ENCODE measurements around the gene SLC12A5.

Gene SLC12A5

GRCh38 chr20:46054606-46055005, 25.6 kb downstream of the SLC12A5 start:
- DNase-seq (ENCODE audit: low read depth), result no peak

- no peak for DNase-seq (ENCODE audit: low read depth)
Measured at GRCh38 chr20:46055269-46055668, 26.3 kb downstream of the SLC12A5 start.

DNA sequence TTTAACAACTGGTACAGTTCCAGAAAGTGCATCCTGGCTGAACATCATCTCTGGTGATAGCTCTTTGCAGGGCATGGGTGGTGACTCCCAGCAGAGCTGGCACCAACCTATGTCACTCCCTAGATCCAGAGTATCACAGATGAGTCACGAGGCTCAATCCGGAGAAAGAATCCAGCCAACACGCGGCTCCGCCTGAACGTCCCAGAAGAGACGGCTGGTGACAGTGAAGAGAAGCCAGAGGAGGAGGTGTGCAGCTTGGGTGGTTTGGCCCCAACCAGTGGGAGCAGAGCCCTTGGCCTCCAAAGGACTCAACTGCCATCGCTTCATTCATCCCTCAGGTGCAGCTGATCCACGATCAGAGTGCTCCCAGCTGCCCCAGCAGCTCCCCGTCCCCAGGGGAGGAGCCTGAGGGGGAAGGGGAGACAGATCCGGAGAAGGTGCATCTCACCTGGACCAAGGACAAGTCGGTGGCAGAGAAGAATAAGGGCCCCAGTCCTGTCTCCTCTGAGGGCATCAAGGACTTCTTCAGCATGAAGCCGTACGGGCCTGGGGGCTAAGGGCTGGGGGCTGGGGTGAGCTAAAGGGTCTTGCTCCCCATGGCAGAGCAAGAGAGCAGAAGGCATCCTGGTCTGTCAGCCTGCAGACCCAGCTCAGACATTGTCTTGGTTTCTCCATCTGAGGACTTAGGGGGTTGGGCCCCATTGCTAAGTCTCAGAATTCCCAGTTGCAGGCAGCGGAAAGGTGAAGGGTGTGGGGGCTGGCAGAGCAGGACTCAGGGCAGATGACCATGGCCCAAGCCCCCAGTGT, 27.2 kb downstream of the SLC12A5 start:
- DNase-seq (ENCODE audit: low read depth), result no peak

- no peak for DNase-seq (ENCODE audit: low read depth)
Measured at GRCh38 chr20:46056970-46057855, 28.2 kb downstream of the SLC12A5 start.

- DNase-seq (ENCODE audit: low read depth), result no peak
Measured at GRCh38 chr20:46057856-46058598, 29.0 kb downstream of the SLC12A5 start.

GRCh38 chr20:46058599-46059281, 29.7 kb downstream of the SLC12A5 start:
- DNase-seq (ENCODE audit: low read depth), result no peak

DNA sequence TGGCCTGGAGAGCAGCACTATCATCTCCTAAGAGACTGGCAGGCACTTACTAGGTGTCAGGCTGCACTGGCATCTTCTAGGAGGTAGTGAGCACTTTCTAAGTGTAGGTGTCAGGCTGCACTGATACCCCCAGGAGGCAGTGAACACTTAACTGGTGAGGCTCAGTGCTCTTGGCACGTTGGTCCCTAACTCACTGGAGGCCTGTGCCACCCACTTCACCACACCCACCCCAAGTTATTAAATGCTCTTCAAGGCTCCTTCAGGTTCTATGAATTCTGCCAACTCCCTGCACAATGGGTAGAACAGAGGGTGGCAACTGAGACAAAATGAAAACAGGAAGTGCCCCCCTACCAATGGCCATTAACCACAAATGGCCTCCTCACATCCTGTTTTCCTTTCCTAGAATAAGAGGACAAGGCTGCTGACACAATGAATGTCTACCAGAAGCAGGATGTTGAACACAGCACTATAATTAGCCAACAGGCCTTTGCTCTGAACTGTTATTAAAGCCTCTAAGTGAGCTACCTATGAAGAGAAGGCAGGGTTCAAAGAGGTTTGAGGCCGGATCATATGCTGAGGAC, 31.4 kb downstream of the SLC12A5 start:
- no peak for DNase-seq (ENCODE audit: low read depth)

DNA sequence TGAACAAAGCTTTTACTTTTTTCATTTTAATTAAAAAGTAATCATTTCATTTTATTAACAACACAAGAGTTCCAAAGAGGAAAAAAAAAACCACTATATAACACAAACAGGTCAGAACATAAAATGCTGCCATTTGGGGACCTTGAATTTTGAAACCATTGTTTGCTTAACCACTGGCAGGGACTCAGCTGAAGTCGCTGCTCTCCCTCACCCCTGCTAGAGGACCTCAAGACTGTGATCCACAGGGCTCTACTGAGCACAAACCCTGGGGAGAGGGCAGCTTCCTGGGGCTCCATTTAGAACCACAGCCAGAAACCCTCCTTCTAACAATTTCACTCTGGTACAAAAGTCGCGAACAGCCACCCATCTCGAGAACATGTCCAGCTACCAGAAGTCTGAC, 32.0 kb downstream of the SLC12A5 start:
- DNase-seq (ENCODE audit: low read depth), result no peak

GRCh38 chr20:46062151-46062550, 33.1 kb downstream of the SLC12A5 start:
- no peak for DNase-seq (ENCODE audit: low read depth)

GRCh38 chr20:46062621-46063020, 33.6 kb downstream of the SLC12A5 start:
- DNase-seq (ENCODE audit: low read depth), result no peak

DNA sequence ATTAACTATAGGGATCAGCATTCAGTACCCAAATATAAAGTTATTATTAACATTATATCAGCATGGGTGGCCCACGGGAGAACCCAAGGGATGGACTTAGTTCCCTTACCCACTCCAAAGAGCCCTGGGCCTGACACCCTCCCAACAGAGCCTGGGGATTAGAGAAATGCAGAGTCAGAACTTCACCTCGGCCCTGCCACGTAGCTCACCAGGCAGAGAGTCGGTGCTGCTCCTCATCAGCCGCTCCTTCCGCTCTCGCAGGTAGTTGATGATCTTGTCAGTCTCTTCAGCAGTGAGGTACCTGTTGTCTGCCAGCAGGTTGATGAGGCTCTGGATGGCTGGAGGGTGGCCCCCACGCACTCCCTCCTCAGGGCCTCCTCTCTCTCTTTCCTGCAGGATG, 34.1 kb downstream of the SLC12A5 start:
- DNase-seq (ENCODE audit: low read depth), result no peak

GRCh38 chr20:46063652-46064054, 34.6 kb downstream of the SLC12A5 start:
- no peak for DNase-seq (ENCODE audit: low read depth)

- no peak for DNase-seq (ENCODE audit: low read depth)
Measured at GRCh38 chr20:46065006-46065405, 36.0 kb downstream of the SLC12A5 start.

GRCh38 chr20:46065691-46066090, 36.7 kb downstream of the SLC12A5 start:
- DNase-seq (ENCODE audit: low read depth), result no peak

GRCh38 chr20:46070215-46070900, 41.3 kb downstream of the SLC12A5 start:
- DNase-seq (ENCODE audit: low read depth), result no peak

- DNase-seq (ENCODE audit: low read depth), result no peak
Measured at GRCh38 chr20:46071573-46071972, 42.6 kb downstream of the SLC12A5 start.

GRCh38 chr20:46073024-46073423, 44.0 kb downstream of the SLC12A5 start:
- no peak for DNase-seq (ENCODE audit: low read depth)

- DNase-seq (ENCODE audit: low read depth), result no peak
Measured at GRCh38 chr20:46073443-46073842, 44.4 kb downstream of the SLC12A5 start.

- no peak for DNase-seq (ENCODE audit: low read depth)
Measured at GRCh38 chr20:46074006-46074405, 45.0 kb downstream of the SLC12A5 start.

GRCh38 chr20:46076806-46077205, 47.8 kb downstream of the SLC12A5 start:
- DNase-seq (ENCODE audit: low read depth), result no peak

Data from T-helper 22 cell (primary cell).